Cerebellar nuclear complex (tissue), 1 donor: ENCODE data around the gene SPOCK1.

ENCODE experiments used
- DNase-seq, 2 experiments: peaks; one replicate each; lab custom pipeline; 2025; lab: John Stamatoyannopoulos, UW

The SPOCK1 gene

GRCh38 chr5:137294604-137295003 lies 204.5 kb downstream of the SPOCK1 start:
- DNase-seq, result no peak

GRCh38 chr5:137292461-137293027 lies 206.6 kb downstream of the SPOCK1 start:
- DNase-seq, result no peak

GRCh38 chr5:137291436-137291835 lies 207.7 kb downstream of the SPOCK1 start:
- no peak for DNase-seq

GRCh38 chr5:137291031-137291430 lies 208.1 kb downstream of the SPOCK1 start:
- no peak for DNase-seq

GRCh38 chr5:137290373-137290772 lies 208.8 kb downstream of the SPOCK1 start:
- no peak for DNase-seq

- DNase-seq, result no peak
Measured at GRCh38 chr5:137289856-137290255, 209.3 kb downstream of the SPOCK1 start.

- DNase-seq, result no peak
Measured at GRCh38 chr5:137287569-137287968, 211.6 kb downstream of the SPOCK1 start.

GRCh38 chr5:137286025-137286610 lies 213.0 kb downstream of the SPOCK1 start:
- no peak for DNase-seq

- DNase-seq, result no peak
Measured at GRCh38 chr5:137283801-137284200, 215.3 kb downstream of the SPOCK1 start.

- DNase-seq, result no peak
Measured at GRCh38 chr5:137282216-137282615, 216.9 kb downstream of the SPOCK1 start.

GRCh38 chr5:137281201-137281600 lies 217.9 kb downstream of the SPOCK1 start:
- DNase-seq, result no peak

GRCh38 chr5:137280656-137281055 lies 218.5 kb downstream of the SPOCK1 start:
- DNase-seq, result no peak

GRCh38 chr5:137279521-137280231 lies 219.4 kb downstream of the SPOCK1 start:
- no peak for DNase-seq

GRCh38 chr5:137278476-137278875 lies 220.7 kb downstream of the SPOCK1 start:
- no peak for DNase-seq

- DNase-seq, result no peak
Measured at GRCh38 chr5:137275083-137275482, 224.0 kb downstream of the SPOCK1 start.

GRCh38 chr5:137273511-137273910 lies 225.6 kb downstream of the SPOCK1 start:
- no peak for DNase-seq

- DNase-seq, result no peak
Measured at GRCh38 chr5:137272831-137273230, 226.3 kb downstream of the SPOCK1 start.

GRCh38 chr5:137269946-137270345 lies 229.2 kb downstream of the SPOCK1 start:
- DNase-seq, result no peak

- no peak for DNase-seq
Measured at GRCh38 chr5:137269274-137269673, 229.9 kb downstream of the SPOCK1 start.

- DNase-seq, result no peak
Measured at GRCh38 chr5:137268646-137269045, 230.5 kb downstream of the SPOCK1 start.

GRCh38 chr5:137266186-137266585 lies 232.9 kb downstream of the SPOCK1 start:
- DNase-seq, result no peak

GRCh38 chr5:137265457-137265856 lies 233.7 kb downstream of the SPOCK1 start:
- no peak for DNase-seq

GRCh38 chr5:137264573-137264972 lies 234.6 kb downstream of the SPOCK1 start:
- DNase-seq, result no peak

GRCh38 chr5:137264041-137264440 lies 235.1 kb downstream of the SPOCK1 start:
- no peak for DNase-seq
